ENCODE results near the gene STX10. TPM values are rescaled to one million over a fixed set of nuclear protein-coding genes. Genes with fewer than 3 reads are reported as not detected.
A peak's percentile ranks its signal among the peaks of the same experiment; 100 is the strongest.

Gene STX10
- total and polyA plus RNA-seq, 9 of the 15 experiments (the other 6 are each of a cell fraction or from before 2014, with no cell fraction given), result 0.51 to 66.3 (median 31.0) TPM

- TF ChIP-seq CBX3 (IDR thresholded peaks at IDR 0.05; ENCODE audit: borderline replicate concordance in 1 of 2, low read length in 2 of 2) (peak in 1 of 2 experiments; percentile 14; a peak in 1 of 3 replicates), BACH1 (tag; IDR thresholded peaks at IDR 0.05) (peak; percentile 13; the same call in 1 of the 2 replicates), FOXJ2 (tag; IDR thresholded peaks at IDR 0.05) (no peak), NCOR1 (IDR thresholded peaks at IDR 0.05) (no peak), MYBL2 (IDR thresholded peaks at IDR 0.05; ENCODE audit: low read depth) (no peak), MYBL2 (CRISPR knock-in tag; IDR thresholded peaks at IDR 0.05; ENCODE audit: borderline replicate concordance) (no peak), ZNF280A (IDR thresholded peaks at IDR 0.05; ENCODE audit: low read depth, partially characterized antibody) (no peak), MEF2D (tag; conservative IDR thresholded peaks at IDR 0.05; ENCODE audit: low read depth) (no peak), MEF2A (IDR thresholded peaks at IDR 0.05; ENCODE audit: control insufficient read depth, low read depth, low read length) (no peak), ELK3 (CRISPR knock-in tag; IDR thresholded peaks at IDR 0.05) (no peak), POLR3A (IDR thresholded peaks at IDR 0.05; ENCODE audit: borderline replicate concordance, extremely low read depth, insufficient read depth, insufficient read length) (no peak), NFE2L1 (tag; IDR thresholded peaks at IDR 0.05; ENCODE audit: borderline replicate concordance, low read depth) (no peak), HDAC8 (tag; IDR thresholded peaks at IDR 0.05) (no peak), ARHGAP35 (IDR thresholded peaks at IDR 0.05; ENCODE audit: partially characterized antibody) (no peak), HDAC1 (IDR thresholded peaks at IDR 0.05) (0 out of 4 replicates have a peak, but pooled peaks of 1 of the 2 experiments have one; percentile 10), ZNF184 (CRISPR knock-in tag; IDR thresholded peaks at IDR 0.05) (no peak), SPI1 (IDR thresholded peaks at IDR 0.05; ENCODE audit: borderline replicate concordance, low read depth, low read length) (no peak), HCFC1 (IDR thresholded peaks at IDR 0.05; ENCODE audit: low read depth, low read length) (peak; percentile 55), SMAD3 (CRISPR knock-in tag; conservative IDR thresholded peaks at IDR 0.05) (peak; percentile 55; the same call in 1 of the 2 replicates), THAP12 (CRISPR knock-in tag; IDR thresholded peaks at IDR 0.05) (0 out of 2 replicates have a peak, but pooled peaks have one; percentile 14)
Measured at GRCh38 chr19:13099073-13099999, 50.8 kb downstream of the STX10 start (continued).

All from K562 (cell line).